HG02610 (cell line): Measurements from ENCODE around the gene ADGRV1.
"Not testable (repeated sequence)": the region's sequence is repeated elsewhere in the genome, so short reads cannot be mapped to it uniquely, and the experiment has no call there.

Source experiments
- ATAC-seq: cut with Tn5 transposase; IDR thresholded peaks from one replicate; pipeline ENCODE4 v1.9.1; 2021; ENCODE audit warnings: mild to moderate bottlenecking, moderate library complexity; ENCODE audit not compliant: unreplicated experiment

The ADGRV1 gene

GRCh38 chr5:90897618-90898017 is 339.0 kb downstream of the ADGRV1 start:
- no peak for ATAC-seq

GRCh38 chr5:90898326-90899013 is 339.9 kb downstream of the ADGRV1 start:
- no peak for ATAC-seq

DNA sequence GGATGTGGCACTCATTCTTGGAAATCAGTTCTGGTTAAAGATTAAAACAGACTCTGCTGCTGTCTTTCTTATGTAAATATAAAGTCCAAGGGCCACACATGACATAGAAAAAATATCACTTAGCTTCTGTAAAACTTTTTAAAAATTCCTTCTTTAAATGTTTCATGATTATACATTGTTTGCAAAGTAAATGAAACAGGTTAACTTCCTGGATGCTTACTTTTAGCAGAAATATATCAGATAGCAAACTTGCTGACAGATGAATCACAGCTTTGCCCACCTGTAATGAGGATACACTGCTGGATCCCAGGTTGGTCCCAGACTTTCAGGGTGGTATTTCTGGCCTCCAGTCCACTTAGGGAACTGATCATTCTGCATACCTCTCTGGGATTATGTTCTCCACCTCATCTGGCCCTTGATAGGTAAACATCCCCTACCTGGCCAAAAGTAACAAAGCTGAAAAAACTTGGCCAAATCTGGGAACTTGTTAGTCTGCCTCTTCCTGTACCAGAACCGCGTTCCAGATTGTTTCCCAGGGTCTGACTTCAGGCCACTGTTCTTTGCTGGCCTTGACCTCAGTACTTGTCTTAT is 340.5 kb downstream of the ADGRV1 start:
- ATAC-seq, result no peak

GRCh38 chr5:90901261-90901660 is 342.7 kb downstream of the ADGRV1 start:
- no peak for ATAC-seq

GRCh38 chr5:90902170-90902569 is 343.6 kb downstream of the ADGRV1 start:
- ATAC-seq, result no peak

GRCh38 chr5:90902651-90903386 is 344.2 kb downstream of the ADGRV1 start:
- no peak for ATAC-seq

GRCh38 chr5:90909101-90909503 is 350.5 kb downstream of the ADGRV1 start:
- ATAC-seq, result no peak

DNA sequence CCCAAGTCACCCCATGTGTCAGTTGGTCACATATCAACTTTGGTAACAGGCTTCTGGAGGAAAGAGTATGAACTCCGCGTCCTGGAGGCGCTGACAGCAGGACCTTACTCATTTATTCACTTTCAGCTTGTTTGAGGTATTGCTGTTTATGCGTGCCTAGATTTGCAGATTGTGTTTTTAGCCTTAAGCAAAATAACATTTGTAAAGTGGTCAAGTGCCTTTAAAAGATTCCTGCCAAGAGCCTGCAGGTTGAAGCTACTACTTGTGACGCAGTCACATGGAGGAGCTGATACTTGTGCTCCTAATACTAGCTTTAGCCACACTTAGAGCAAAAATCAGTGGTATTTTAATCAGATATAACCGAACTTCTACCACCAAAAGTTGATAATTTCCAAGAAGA is 351.3 kb downstream of the ADGRV1 start:
- no peak for ATAC-seq

GRCh38 chr5:90911169-90911568 is 352.6 kb downstream of the ADGRV1 start:
- no peak for ATAC-seq

DNA sequence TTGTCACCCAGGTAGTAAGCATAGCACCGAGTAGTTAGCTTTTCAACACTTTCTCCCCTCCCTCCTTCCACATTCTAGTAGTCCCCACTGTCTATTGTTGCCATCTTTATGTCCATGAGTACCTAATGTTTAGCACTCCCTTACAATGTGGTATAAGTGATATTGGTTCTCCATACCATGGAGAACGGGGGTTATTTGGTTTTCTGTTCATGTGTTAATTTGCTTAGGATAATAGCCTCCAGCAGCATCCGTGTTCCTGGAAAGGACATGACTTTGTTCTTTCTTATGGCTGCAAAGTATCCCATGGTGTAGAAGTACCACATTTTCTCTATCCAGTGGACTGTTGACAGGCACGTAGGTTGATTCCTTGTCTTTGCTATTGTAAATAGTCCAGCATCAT is 353.9 kb downstream of the ADGRV1 start:
- ATAC-seq, result no peak

- ATAC-seq, result no peak
Observed at GRCh38 chr5:90915393-90915792, 356.8 kb downstream of the ADGRV1 start.

DNA sequence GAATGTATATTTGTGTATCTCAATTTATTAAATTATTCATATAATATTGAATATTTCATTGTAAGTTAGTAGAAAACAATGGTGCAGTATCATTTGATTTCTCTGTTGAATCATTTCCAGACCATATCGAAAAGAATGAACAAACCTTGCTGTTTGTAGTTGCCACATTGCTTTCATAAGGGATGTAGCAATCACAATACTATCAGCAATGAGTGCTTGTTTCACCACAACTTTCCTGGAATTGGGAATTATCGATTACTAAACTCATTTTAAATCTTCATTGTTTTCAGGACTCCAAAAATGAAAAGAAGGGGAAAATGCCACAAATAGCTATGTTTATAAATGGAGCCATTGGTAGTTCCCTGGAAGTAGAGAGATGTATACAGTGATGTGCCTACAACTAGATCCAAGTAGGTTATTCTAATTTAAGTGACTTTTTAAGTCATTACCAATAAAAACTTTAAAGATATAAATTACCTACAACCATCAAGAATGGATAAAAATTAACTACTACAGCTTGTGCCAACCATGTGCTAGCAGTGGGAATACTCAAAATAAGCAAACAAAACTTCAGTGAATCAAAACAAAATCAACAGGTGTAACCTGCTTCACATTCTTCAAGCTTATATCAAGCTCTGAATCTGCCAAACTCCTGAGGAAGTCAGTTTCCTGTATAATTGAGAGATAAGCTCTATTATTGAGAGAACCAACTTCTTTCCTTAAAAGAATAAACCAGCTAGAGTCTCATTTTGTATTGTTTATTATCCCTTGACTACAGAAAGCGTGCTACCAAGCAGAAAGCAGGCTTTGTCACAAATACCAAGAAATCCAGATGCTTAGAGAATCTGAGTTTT is 358.6 kb downstream of the ADGRV1 start:
- ATAC-seq, result no peak

DNA sequence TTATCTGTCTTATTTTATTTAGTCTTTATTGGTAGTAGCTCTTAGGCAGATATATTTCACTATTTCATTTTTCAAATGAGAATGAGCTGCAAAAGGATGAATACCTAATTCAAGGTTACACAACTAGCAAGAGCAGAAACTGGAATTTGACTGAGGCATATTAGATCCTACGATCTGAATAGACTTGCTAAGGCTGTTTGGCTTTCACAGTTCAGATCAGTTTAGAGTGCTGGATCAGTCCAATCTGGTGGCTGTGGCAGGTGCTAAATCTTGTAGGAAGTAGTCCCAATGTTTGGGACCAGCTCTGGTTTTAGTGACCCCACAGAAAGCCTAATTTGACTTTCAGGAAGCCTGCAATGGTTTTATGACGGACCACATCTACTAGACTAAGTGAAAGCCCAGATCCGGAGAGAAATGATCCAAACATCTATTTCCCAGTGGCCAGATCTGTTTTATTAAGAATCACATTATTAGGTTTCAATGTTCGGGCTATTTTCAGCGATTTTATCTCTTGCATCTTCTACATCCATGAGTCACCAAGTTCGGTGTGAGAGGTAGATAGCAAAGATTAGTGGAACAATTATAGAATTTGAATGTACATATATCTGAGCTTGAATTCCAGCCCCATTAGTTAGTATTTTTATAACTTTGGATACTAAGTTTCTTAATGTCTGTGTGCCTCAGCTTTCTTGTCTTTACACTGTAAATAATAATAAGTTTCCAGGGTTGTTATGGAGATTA is 359.5 kb downstream of the ADGRV1 start:
- ATAC-seq, result no peak

DNA sequence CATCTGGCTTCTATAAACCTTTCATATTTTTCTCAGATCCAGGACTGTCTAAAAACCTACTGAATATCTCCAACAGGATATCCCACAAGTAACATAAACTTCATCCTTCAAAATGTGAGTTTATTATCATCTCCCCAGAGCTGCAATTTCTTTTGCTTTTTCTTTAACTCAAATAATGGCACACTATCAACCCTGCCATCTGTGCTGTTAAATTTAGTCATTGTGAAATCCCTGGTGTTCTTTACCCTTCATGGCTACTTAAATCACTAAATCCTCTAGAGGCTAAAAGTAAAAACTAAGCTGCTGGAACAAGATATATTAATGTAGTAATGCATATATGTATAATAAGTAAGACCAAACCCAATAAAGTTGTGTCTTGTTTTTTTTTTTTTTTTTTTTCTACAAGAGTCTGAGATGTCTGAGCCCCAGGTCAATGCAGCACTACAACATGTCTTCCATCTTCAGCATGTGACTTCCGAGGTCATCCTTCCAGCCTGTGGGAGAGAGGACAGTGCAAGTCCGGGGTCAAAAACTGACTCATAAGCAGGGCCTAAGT is 362.9 kb downstream of the ADGRV1 start:
- no peak for ATAC-seq

- not testable (repeated sequence) for ATAC-seq
Observed at GRCh38 chr5:90924222-90924621, 365.6 kb downstream of the ADGRV1 start.

DNA sequence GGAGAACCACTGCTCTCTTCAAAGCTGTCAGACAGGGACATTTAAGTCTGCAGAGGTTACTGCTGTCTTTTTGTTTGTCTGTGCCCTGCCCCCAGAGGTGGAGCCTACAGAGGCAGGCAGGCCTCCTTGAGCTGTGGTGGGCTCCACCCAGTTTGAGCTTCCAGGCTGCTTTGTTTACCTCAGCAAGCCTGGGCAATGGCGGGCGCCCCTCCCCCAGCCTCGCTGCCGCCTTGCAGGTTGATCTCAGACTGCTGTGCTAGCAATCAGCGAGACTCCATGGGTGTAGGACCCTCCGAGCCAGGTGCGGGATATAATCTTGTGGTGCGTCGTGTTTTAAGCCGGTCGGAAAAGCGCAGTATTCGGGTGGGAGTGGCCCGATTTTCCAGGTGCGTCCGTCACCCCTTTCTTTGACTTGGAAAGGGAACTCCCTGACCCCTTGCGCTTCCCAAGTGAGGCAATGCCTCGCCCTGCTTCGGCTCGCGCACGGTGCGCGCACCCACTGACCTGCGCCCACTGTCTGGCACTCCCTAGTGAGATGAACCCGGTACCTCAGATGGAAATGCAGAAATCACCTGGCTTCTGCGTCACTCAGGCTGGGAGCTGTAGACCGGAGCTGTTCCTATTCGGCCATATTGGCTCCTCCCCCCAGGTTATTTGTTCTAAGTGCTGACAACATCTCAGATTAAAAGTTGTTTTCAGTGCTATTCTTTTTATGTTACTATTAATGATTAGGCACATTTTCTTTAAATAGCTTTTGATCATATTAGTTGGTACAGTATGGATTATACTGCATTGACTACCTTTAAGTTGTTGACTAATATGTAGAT is 370.6 kb downstream of the ADGRV1 start:
- not testable (repeated sequence) for ATAC-seq

GRCh38 chr5:90930062-90930461 is 371.5 kb downstream of the ADGRV1 start:
- no peak for ATAC-seq

GRCh38 chr5:90930756-90931431 is 372.3 kb downstream of the ADGRV1 start:
- no peak for ATAC-seq
